Cortex of kidney (tissue), 1 donor: ENCODE data around the gene ACSBG1.
"Not testable (repeated sequence)": the region's sequence is repeated elsewhere in the genome, so short reads cannot be mapped to it uniquely, and the experiment has no call there.

ENCODE experiments used
- DNase-seq: peaks from one replicate; lab custom pipeline; 2025; lab: John Stamatoyannopoulos, UW

The ACSBG1 gene

GRCh38 chr15:78251136-78251535, 16.8 kb upstream of the ACSBG1 start:
- no peak for DNase-seq

DNA sequence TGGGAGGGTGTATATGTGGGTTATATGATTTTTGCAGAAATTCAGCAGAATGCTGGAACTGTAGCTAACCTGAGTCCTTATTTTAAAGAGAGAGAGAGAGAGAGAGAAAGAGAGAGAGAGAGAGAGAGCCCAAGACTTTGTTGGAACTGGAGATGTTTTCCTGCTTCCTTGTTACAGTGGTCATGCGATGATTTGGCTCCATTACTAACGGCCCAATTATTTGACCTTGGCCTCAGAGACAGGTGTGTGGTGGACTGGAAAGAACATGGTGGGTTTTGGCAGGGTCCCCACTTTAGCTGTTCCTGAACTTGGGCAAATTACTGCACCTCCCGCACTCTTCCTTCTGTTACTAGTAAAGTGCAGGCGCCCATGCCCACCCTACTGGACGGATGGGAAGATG, 14.8 kb upstream of the ACSBG1 start:
- DNase-seq, result no peak

- no peak for DNase-seq
Observed at GRCh38 chr15:78247911-78248310, 13.5 kb upstream of the ACSBG1 start.

DNA sequence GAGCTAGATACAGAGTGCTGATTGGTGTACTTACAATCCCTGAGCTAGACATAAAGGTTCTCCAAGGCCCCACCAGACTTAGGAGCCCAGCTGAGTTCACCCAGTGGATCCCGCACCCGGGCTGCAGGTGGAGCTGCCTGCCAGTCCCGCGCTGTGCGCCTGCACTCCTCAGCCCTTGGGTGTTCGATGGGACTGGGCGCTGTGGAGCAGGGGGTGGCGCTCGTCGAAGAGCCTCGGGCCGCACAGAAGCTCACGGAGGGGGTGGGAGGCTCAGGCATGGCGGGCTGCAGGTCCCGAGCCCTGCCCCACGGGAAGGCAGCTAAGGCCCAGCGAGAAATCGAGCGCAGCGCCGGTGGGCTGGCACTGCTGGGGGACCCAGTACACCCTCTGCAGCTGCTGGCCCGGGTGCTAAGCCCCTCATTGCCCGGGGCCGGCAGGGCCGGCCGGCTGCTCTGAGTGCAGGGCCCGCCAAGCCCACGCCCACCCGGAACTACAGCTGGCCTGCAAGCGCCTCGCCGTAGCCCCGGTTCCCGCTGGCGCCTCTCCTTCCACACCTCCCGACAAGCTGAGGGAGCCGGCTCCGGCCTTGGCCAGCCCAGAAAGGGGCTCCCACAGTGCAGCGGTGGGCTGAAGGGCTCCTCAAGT, 11.7 kb upstream of the ACSBG1 start:
- not testable (repeated sequence) for DNase-seq

DNA sequence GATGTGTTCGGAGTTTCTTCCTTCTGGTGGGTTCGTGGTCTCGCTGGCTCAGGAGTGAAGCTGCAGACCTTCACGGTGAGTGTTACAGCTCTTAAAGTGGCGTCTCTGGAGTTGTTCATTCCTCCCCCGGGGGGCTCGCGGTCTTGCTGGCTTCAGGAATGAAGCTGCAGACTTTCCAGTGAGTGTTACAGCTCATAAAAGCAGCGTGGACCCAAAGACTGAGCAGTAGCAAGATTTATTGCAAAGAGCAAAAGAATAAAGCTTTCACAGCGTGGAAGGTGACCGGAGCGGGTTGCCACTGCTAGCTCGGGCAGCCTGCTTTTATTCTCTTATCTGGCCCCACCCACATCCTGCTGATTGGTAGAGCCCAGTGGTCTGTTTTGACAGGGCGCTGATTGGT, 11.0 kb upstream of the ACSBG1 start:
- DNase-seq, result not testable (repeated sequence)

GRCh38 chr15:78244893-78245292, 10.5 kb upstream of the ACSBG1 start:
- no peak for DNase-seq

DNA sequence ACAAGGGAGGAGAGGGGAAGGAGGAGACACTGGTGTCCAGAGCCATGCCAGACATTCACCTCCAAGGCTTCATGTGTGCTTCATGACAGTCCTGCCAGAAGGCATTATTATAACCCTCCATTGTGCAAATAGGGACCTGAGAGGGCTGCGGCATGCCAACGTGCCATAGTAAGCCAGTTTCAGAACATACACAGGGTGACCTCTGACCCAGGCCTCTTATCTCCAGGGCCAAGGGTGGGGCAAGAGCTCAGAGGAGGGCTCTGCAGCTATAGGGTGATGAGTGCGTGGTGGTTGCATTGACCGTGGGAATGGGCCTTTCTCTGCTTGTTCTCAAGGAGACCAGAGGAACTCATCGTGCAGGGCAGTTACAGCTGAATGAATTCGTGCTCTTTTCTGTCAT, 9.7 kb upstream of the ACSBG1 start:
- no peak for DNase-seq

DNA sequence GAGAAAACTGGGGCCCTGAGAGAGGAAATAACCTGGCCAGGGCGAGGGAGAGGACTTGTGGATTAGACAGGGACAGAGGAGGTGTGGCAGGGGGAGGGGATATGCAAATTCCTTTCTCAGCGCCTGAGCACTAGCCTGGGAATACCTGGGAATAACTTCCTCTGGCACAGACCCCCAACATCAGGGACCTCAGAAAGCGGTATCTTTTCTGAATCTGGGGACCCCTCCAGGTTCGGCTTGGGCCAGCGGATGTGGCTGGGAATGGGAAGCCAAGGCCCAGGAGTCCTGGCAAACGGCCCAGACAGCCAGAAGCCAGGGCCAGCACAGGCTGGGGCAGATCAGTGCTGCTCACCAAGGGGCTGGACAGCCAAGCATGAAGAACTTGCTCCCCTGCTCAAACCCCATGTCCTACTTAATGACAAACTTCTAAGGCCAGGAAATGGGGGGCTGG, 9.2 kb upstream of the ACSBG1 start:
- no peak for DNase-seq

DNA sequence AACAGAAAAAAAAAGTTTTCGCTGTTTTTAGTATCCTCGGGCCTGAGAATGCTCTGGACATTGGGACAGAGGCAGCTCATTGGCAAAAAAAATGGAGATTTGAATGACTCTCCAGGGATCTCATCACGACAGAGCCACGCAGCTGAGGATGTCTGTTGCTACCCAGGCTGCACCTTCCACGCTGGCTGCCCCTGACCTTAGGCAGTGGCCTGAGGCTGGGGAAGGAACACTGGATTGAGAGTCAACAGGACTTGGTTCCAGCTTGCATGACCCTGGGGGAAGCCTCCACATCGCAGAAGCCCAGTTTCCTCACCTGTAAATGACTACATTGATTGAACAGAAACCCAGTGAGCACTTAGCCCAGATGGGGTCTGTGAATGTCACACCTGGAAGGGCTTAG, 8.7 kb upstream of the ACSBG1 start:
- DNase-seq, result no peak

- no peak for DNase-seq
Observed at GRCh38 chr15:78242128-78242527, 7.8 kb upstream of the ACSBG1 start.

DNA sequence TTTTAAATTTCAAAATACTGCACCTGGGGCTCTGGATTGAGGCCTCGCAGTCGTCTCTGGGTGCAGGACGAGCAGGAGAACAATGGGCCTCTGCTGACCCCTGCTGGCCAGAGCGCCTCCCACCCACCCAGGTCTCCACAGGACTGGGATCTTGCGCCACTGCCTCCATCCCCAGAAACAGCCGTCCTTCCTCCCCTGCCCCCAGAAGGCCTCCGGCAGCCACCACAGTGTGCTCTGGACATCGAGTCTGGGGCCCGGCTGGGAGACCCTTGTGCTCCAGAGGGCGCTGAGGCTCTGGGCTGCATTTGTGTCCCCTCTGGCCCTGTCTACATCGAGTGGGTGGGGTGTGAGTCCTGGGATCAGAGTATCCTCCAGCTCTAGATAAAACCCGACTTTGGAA, 6.7 kb upstream of the ACSBG1 start:
- no peak for DNase-seq

- DNase-seq, result no peak
Observed at GRCh38 chr15:78239811-78240210, 5.4 kb upstream of the ACSBG1 start.

GRCh38 chr15:78237146-78237545, 2.8 kb upstream of the ACSBG1 start:
- no peak for DNase-seq

GRCh38 chr15:78236491-78236890, 2.1 kb upstream of the ACSBG1 start:
- no peak for DNase-seq

DNA sequence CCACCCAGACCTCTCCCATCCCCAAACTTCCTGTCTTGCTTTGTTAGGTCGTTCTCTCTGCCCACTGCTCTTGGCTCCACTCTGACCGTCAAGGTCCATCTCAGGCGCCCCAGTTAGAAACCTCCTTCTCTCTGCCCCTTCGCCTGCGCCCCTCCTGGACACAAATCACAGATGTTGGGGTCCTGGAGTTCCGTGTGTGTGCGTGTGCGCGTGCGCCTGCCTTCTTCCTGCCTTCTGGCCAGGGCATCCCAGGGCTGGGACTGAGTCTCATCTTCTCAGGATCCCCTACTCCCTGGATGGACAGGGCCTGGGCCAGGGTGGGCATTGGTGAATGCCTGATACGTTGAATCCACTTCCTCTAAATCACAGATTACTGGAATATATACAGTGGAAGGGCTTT, 869 bp downstream of the ACSBG1 start:
- DNase-seq, result no peak

GRCh38 chr15:78232951-78233350, 1.4 kb downstream of the ACSBG1 start:
- no peak for DNase-seq

- no peak for DNase-seq
Observed at GRCh38 chr15:78229431-78230406, 4.6 kb downstream of the ACSBG1 start.

DNA sequence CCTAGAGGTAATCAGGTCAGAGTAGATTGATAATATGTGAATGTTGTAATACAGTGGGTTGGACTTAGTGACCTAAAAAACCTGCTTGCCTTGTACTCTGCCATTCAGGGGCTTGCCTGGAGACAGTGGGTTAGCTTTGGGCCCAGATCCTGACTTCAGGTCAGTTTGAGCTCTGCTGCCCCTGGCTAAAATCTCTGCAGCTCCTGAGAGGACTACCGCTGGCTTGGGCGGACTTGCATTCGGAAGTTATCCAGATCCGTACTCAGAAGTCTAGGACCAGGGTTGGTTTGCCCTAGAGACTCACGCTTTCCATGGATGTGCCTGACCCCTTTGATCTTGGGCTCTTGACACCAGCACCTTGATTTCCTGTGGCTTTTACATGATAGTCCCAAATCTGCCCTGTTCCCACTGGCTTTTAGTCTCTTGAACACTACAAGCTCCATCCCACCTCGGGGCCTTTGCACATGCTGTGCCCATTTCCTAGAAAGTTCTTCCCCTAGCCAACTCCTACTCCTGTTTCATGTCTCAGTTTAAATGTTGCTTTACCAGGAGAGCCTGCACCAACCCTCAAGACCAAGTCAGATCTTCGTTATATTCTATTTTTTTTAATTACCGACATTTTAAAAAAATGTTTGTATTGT, 5.9 kb downstream of the ACSBG1 start:
- DNase-seq, result no peak

- no peak for DNase-seq
Observed at GRCh38 chr15:78225783-78226541, 8.4 kb downstream of the ACSBG1 start.

GRCh38 chr15:78224023-78224411, 10.3 kb downstream of the ACSBG1 start:
- DNase-seq, result no peak

DNA sequence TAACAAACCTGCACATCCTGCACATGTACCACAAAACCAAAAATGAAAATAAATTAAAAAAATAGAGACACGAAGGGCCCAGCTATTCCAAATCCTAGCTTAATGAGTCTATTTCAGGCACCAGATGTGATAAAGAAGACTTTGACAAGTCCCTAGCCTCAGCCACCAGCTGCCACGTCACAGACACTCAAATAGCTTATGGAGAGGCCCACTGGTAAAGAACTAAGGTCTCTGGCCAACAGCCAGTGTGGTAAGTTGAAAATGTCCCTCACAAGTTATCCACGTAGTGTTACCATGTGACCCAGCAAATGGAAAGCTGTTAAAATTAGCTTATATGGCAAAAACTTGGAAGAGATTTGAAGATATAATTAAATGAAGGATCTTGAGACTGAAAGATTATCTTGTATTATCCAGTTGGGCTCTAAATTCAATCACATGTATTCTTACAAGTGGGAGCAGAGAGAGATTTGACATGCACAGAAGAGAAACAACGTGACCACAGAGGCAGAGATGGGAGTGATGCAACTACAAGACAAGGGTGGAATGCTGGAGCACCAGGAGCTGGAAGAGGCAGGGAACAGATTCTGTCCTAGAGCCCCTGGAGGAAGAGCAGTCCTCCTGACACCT, 10.9 kb downstream of the ACSBG1 start:
- DNase-seq, result no peak
